NCI-H2029 (cell line): Measurements from ENCODE around the gene OXER1.

Experiments
- DNase-seq: peaks from one replicate; lab custom pipeline; 2025; lab: John Stamatoyannopoulos, UW

Gene OXER1

GRCh38 chr2:42793334-42794270 lies 29.7 kb upstream of the OXER1 start:
- no peak for DNase-seq

DNA sequence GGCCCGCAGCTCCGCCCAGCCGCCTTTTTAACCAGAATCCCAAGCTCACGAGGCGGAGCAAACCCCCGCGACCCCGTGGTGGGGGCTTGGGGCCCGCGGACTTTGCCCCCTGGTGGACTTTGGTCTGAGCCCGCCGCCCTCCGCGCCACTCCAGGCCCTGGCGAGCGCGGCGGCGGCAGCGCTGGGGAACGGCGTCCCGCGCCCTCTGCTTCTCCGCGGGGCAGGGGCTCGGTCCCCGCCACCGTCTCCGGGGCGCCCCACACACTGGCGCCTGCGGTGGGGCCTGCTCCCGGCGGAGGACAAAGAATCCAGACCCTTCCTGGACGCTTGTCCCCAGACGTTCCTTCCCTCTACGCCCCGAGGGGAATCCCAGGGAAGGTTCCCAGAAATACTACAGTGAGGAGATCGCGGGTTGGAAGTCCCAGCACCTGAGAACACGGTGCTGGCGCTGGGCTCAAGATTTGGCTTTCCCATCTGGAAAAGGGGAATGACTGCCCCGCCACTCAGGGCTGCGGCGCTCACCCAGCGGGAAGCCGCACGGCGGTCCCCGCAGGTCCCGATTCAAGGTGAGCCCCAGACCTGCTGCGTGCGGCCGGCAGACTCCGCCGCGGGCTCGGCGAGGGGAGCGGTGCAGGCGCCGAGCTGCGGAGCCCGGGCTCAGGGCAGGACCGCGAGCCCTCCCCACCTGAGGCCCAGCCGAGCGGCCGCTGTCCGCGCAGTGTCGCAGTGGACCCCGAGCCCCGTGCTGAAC lies 28.8 kb upstream of the OXER1 start, which contains the start of gene HAAO:
Gene HAAO, minus strand, starts transcription at position 1 of the 751 bp plus-strand sequence. CDS start 47 bp downstream, outside the sequence.
- DNase-seq: no peak

DNA sequence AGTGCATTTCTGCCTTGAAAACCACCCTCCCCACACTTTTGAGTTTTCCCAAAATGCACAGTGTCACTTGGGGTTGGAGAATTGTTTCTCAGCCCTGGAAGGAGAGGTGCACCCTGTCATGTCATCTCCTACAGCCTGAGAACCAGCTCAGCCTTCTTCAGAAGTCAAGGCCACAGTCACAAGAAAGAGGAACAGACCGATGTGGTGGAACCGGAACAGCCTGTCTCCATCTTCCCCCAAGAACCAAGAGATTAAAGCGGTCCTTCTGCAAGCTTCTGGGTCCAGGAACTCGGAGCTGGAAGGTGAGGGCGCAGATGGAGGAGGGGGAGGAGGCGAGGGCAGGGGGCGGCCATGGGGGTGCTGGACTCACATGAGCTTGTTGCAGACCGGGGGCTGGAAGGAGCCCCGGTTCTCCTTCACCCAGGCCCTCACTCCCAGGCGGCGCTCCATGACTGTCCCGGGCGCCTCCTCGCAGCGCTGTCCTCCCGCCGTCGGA lies 28.2 kb upstream of the OXER1 start:
- no peak for DNase-seq

DNA sequence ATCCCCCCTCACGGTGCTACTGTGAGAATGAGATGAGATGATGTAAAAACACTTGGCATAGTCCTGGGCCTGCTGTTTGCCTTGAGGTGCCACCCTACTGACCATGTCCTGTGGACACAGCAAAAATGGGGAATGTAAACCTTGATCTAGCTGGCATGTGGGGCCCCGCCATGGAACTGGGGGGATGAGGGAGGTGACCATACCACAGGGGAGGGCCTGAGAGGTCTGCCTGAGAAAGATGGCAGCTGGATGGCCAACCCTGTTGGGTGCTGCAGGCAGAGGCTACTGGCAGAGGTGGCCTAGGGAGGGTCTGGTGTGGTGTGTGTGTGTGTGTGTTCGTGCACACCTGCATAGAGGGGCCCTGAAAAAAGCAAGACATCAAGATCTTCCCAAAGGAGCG lies 27.7 kb upstream of the OXER1 start:
- no peak for DNase-seq

GRCh38 chr2:42789751-42790150 lies 25.8 kb upstream of the OXER1 start:
- no peak for DNase-seq

GRCh38 chr2:42788882-42789281 lies 24.9 kb upstream of the OXER1 start:
- no peak for DNase-seq

- no peak for DNase-seq
These were observed 24.5 kb upstream of the OXER1 start for GRCh38 chr2:42788478-42788793.

- DNase-seq: no peak
These were observed 24.0 kb upstream of the OXER1 start for GRCh38 chr2:42787788-42788477.

DNA sequence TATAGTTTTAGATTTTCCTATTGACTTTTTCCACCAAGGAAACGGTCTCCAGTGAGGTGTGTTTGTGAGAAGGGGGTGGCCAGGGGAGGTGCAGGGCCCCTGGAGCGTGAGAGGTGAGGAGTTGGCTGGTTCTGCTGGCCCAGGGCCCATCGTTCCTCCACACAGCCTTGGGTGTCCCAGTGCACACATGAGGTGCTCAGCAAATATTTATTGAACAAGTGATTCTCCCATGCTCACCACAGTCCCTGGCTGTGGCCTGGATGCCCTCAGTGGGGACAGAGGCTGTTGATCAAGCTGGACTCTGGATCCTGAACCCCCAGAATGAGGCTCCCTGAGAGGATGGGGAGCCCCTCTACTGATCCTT lies 23.5 kb upstream of the OXER1 start:
- DNase-seq: no peak

GRCh38 chr2:42786561-42787345 lies 22.8 kb upstream of the OXER1 start:
- no peak for DNase-seq

- no peak for DNase-seq
These were observed 20.4 kb upstream of the OXER1 start for GRCh38 chr2:42784204-42784880.

DNA sequence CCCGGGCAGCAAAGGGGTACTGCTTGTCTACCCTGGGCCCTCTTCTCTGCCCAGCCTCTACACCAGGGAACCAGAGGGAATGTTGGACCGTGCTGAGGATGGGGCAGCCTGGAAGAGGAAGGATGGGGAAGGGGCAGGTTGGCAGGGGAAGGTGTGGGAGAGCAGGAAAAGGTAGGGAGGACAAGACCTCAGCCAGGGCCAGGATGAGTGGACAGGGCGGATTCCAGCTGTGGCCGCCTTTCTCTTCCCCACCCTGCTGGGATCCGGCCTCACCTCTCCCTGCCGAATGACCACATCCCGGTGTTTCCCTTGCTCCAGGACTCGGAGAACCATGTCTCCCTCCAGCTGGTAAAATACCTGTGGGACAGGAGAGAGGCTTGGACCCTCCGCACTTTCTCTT lies 19.6 kb upstream of the OXER1 start:
- DNase-seq: no peak

DNA sequence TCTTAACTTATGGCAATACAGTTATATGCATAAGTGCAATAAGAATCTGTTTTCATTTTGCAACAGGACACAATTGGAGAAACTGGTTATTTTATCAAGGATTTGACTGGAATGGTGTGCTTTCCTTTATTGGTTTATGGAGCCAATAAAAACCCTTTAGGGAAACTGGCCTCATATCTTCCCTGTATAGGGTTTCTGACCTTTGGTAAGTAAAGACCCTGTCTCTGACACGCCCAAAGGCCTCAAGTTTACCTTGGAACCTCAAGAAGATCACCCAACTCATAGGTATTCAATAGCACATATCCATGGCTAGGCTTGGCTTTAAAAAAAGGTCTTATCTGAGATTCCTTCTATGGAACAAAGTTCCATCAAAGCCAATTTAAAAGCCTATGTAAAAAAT lies 17.2 kb upstream of the OXER1 start:
- no peak for DNase-seq

- DNase-seq: no peak
These were observed 14.2 kb upstream of the OXER1 start for GRCh38 chr2:42777883-42778805.

GRCh38 chr2:42775810-42776209 lies 11.9 kb upstream of the OXER1 start:
- no peak for DNase-seq

GRCh38 chr2:42775186-42775585 lies 11.3 kb upstream of the OXER1 start:
- no peak for DNase-seq

DNA sequence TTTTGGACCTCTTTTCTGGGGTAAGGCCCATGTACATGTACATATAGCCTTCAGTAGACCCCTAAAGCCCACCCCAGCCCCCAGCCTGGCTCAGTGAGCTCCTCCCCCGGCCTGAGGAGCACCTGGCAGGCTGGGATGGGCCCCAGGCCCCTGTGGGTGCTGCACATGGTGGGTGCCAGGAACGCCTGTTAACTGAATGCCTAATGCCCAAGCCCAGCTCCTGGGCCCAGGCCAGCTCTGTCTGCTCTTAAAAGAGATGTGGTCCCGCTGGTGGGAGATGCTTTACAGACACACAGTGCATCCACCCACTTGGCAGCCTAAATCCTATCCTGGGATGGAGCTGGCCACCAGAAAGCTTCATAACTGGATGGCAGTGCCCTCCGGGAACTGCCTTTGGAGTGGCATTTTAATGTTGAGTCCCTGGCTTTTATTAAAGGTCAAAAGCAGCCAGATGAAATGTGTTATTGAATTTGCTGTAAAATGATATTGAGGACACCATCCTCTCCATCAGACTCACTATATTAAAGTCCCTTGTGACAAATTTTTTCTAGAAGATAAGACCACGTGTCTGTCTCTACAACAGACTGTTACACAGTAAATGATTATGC lies 7.7 kb upstream of the OXER1 start:
- no peak for DNase-seq

- no peak for DNase-seq
These were observed 6.6 kb upstream of the OXER1 start for GRCh38 chr2:42770288-42771131.
